HFF-Myc (cell line): Measurements from ENCODE around the gene NECAB2.
A peak's percentile ranks its signal among the peaks of the same experiment; 100 is the strongest.

Experiments
- DNase-seq: peaks from one replicate; pipeline ENCODE4 v3.0.0-alpha.2; 2011; ENCODE audit warnings: low read depth; ENCODE audit errors: extremely low read depth
- H3K4me3 ChIP-seq: replicated peaks from 2 replicates; pipeline ENCODE4 v1.5.1; 2011; ENCODE audit warnings: low read depth, mild to moderate bottlenecking, control low read depth, low read length
- CTCF ChIP-seq: IDR thresholded peaks from 2 replicates; pipeline ENCODE4 v1.5.1; 2012; ENCODE audit warnings: mild to moderate bottlenecking, low read depth, low read length, control low read depth; ENCODE audit errors: missing control alignments

Gene NECAB2

DNA sequence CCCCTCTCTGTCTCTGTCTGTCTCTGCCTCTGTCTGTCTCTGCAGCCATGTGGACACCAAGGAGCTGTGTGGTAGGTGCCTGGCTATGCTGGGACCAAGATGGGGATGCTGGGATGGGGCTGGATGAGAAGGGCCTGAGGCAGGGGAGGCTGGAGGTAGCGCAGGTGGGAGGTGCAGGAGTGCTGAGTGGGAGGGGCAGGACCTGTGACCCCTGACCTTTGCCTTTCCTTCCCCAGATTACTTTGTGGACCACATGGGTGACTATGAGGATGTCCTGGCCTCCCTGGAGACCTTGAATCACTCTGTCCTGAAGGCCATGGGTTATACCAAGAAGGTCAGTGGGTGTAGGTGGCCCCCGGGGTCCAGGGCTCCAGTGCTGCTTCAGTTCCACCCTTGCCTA is 12.8 kb downstream of the NECAB2 start:
- H3K4me3 ChIP-seq: no peak overlapping the region
- TF ChIP-seq CTCF: no peak
- DNase-seq: no peak

DNA sequence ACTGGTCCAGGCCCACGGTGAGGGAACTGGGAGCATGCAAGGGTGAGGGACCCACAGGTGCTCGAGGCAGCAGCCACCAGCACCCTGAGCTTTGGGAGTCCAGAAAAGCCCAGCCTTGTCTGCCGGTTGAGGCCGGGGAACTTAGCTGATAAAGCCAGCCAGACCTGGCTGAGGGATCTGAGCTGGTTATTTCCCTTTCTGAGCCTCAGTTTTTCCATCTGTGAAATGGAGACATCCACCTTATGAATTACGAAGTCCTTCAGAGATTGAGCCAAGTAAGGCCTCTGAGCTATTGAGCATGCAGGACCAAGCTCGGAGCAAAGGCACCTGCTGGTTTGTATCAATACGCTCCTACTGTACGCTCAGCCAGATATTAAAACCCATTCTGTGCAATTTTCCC is 13.8 kb downstream of the NECAB2 start:
- no peak for DNase-seq
- no peak overlapping the region for H3K4me3 ChIP-seq
- no peak for TF ChIP-seq CTCF

GRCh38 chr16:83983491-83983890 is 15.4 kb downstream of the NECAB2 start:
- no peak overlapping the region for H3K4me3 ChIP-seq
- no peak for DNase-seq
- no peak for TF ChIP-seq CTCF

DNA sequence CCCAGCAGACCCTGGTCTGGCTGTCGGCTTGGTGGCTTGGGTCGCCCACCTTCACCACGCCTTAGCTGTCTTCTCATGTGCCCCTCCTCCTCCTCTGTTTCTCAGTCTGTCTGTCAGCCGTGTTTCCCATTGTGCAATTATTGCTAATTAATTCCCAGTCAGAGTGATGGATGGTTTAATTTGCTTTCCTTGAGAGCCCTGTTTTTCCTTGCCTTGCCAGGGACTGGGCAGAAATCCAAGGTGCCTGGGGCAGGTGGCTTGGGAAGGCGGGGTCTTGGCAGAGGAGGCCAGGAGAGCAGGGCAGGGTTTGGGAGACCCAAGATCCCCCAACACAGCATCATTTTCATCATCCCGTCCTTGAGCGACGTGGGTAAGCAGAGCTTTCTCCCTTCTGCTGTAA is 21.3 kb downstream of the NECAB2 start:
- no peak for TF ChIP-seq CTCF
- H3K4me3 ChIP-seq: no peak overlapping the region
- DNase-seq: no peak

GRCh38 chr16:83990492-83990891 is 22.4 kb downstream of the NECAB2 start:
- no peak overlapping the region for H3K4me3 ChIP-seq
- TF ChIP-seq CTCF: no peak
- no peak for DNase-seq

GRCh38 chr16:83992624-83993023 is 24.6 kb downstream of the NECAB2 start:
- TF ChIP-seq CTCF: no peak
- DNase-seq: no peak
- no peak overlapping the region for H3K4me3 ChIP-seq

- no peak overlapping the region for H3K4me3 ChIP-seq
- TF ChIP-seq CTCF: no peak
- DNase-seq: peak; percentile 39
Observed at GRCh38 chr16:83994087-83994486, 26.0 kb downstream of the NECAB2 start.
